Measurements from ENCODE around the gene AUH. TPM values are rescaled to one million over a fixed set of nuclear protein-coding genes. Genes with fewer than 3 reads are reported as not detected.

The AUH gene
- total and polyA plus RNA-seq, 2 donors (not counting 1 experiment from before 2014, with no cell fraction given), result 5.2 to 29.1 TPM

- intact Hi-C loops (cut with micrococcal nuclease), result no loop called here
- Histone ChIP-seq H3K4me2 (replicated peaks; ENCODE audit: low read depth, low read length, poor library complexity, severe bottlenecking) (no peak overlapping the region), H3K9ac (ENCODE audit: low read length) (no peak overlapping the region), H3K79me2 (ENCODE audit: control insufficient read depth, insufficient read depth, low read length) (no peaks in the 10 kb centered on the region), H3K27ac (ENCODE audit: low read length in 2 of 2) (no peak overlapping the region), H3K36me3 (replicated peaks in 1 of 2; ENCODE audit: control extremely low read depth in 1 of 2, control insufficient read depth in 1 of 2, extremely low read depth in 1 of 2, insufficient read depth in 2 of 2, low read length in 1 of 2) (no peaks in the 10 kb centered on the region), H2AFZ (ENCODE audit: insufficient read depth, low read depth, low read length, poor library complexity, severe bottlenecking) (no peak overlapping the region), H3K4me1 (ENCODE audit: control insufficient read depth in 2 of 2, insufficient read depth in 2 of 2, low read length in 2 of 2) (no peaks in the 10 kb centered on the region), H4K20me1 (ENCODE audit: control insufficient read depth, insufficient read depth, low read length, poor library complexity, severe bottlenecking) (peaks cover 8% of the 10 kb centered on the region), H3K4me3 (ENCODE audit: control extremely low read depth in 1 of 5, extremely low read depth in 1 of 5, insufficient read depth in 1 of 5, low read depth in 2 of 5, low read length in 4 of 5) (no peak overlapping the region), H3K9me3 (ENCODE audit: control extremely low read depth in 1 of 3, control insufficient read depth in 2 of 3, insufficient read depth in 1 of 3, low read length in 2 of 3) (no peaks in the 10 kb centered on the region), H3K27me3 (replicated peaks in 1 of 4; ENCODE audit: control extremely low read depth in 1 of 4, control insufficient read depth in 3 of 4, insufficient read depth in 4 of 4, low read length in 3 of 4) (no peaks in the 10 kb centered on the region)
- no peak overlapping the region for H3K4me3 Mint-ChIP-seq
- H3K9me3 Mint-ChIP-seq (ENCODE audit: insufficient read depth), result no peaks in the 10 kb centered on the region
- H3K27ac Mint-ChIP-seq, result no peak overlapping the region
- no peaks in the 10 kb centered on the region for H3K27me3 Mint-ChIP-seq
- DNase-seq, result no peak
- peaks cover 6% of the 10 kb centered on the region for H3K4me1 Mint-ChIP-seq
- WGBS (ENCODE audit: insufficient coverage), result no CpG with 5 or more reads among the region's 4 CpGs
- ChIA-PET POLR2A (no interaction called here), CTCF (no interaction called here)
- TF ChIP-seq CTCF (IDR thresholded peaks at IDR 0.05) (no peak), EZH2 (IDR thresholded peaks at IDR 0.05; ENCODE audit: borderline replicate concordance, insufficient read depth, low read depth, low read length, poor library complexity, severe bottlenecking) (no peak)
- no peak for ATAC-seq (ENCODE audit: low read depth)
These were observed 58.9 kb downstream of the AUH start for GRCh38 chr9:91302831-91303230.

- Histone ChIP-seq H3K36me3 (replicated peaks in 1 of 2; ENCODE audit: control extremely low read depth in 1 of 2, control insufficient read depth in 1 of 2, extremely low read depth in 1 of 2, insufficient read depth in 2 of 2, low read length in 1 of 2) (no peaks in the 10 kb centered on the region), H3K4me2 (replicated peaks; ENCODE audit: low read depth, low read length, poor library complexity, severe bottlenecking) (no peak overlapping the region), H3K27ac (ENCODE audit: low read length in 2 of 2) (no peak overlapping the region), H2AFZ (ENCODE audit: insufficient read depth, low read depth, low read length, poor library complexity, severe bottlenecking) (no peak overlapping the region), H4K20me1 (ENCODE audit: control insufficient read depth, insufficient read depth, low read length, poor library complexity, severe bottlenecking) (no peaks in the 10 kb centered on the region), H3K4me3 (ENCODE audit: control extremely low read depth in 1 of 5, extremely low read depth in 1 of 5, insufficient read depth in 1 of 5, low read depth in 2 of 5, low read length in 4 of 5) (no peak overlapping the region), H3K4me1 (ENCODE audit: control insufficient read depth in 2 of 2, insufficient read depth in 2 of 2, low read length in 2 of 2) (peaks cover 8 to 11% of the 10 kb centered on the region in 2 donors), H3K79me2 (ENCODE audit: control insufficient read depth, insufficient read depth, low read length) (no peaks in the 10 kb centered on the region), H3K27me3 (replicated peaks in 1 of 4; ENCODE audit: control extremely low read depth in 1 of 4, control insufficient read depth in 3 of 4, insufficient read depth in 4 of 4, low read length in 3 of 4) (no peaks in the 10 kb centered on the region), H3K9ac (ENCODE audit: low read length) (no peak overlapping the region), H3K9me3 (ENCODE audit: control extremely low read depth in 1 of 3, control insufficient read depth in 2 of 3, insufficient read depth in 1 of 3, low read length in 2 of 3) (no peaks in the 10 kb centered on the region)
- intact Hi-C loops (cut with micrococcal nuclease), result no loop called here
- H3K4me3 Mint-ChIP-seq, result no peak overlapping the region
- H3K4me1 Mint-ChIP-seq, result peaks cover 16% of the 10 kb centered on the region
- CTCF ChIA-PET, result no interaction called here
- POLR2A ChIA-PET, result no interaction called here
- 100% methylated on average over 3 of the region's 5 CpGs for whole genome bisulfite sequencing (ENCODE audit: insufficient coverage)
- no peak overlapping the region for H3K27ac Mint-ChIP-seq
- no peaks in the 10 kb centered on the region for H3K27me3 Mint-ChIP-seq
- ATAC-seq (ENCODE audit: low read depth) (no peak), DNase-seq (no peak)
- no peaks in the 10 kb centered on the region for H3K9me3 Mint-ChIP-seq (ENCODE audit: insufficient read depth)
- no peak for TF ChIP-seq EZH2 (IDR thresholded peaks at IDR 0.05; ENCODE audit: borderline replicate concordance, insufficient read depth, low read depth, low read length, poor library complexity, severe bottlenecking)
- TF ChIP-seq CTCF (IDR thresholded peaks at IDR 0.05), result no peak
These were observed 60.6 kb downstream of the AUH start for GRCh38 chr9:91301161-91301560.

Measured in B cell (primary cell).